A549 (cell line): ENCODE results near the gene STYK1. TPM values are rescaled to one million over a fixed set of nuclear protein-coding genes. Genes with fewer than 3 reads are reported as not detected.

ENCODE experiments used
- ATAC-seq, 2 experiments: fragments of 200-7000 bp in 1 of 2; fragments of >200 bp in 1 of 2; cut with Nextera tagmentation in 1 of 2; cut with Tn5 transposase in 1 of 2; 3 replicates each; pipeline versions ENCODE4 v1.8.0 to v1.9.1; 2018 to 2020; ENCODE audit warnings: mild to moderate bottlenecking in 1 of 2, moderate library complexity in 1 of 2
- CTCF ChIA-PET: fragments of 300-600 bp; sonication (Branson Sonifier 250); formaldehyde crosslinking; extraction: SDS; loops from one replicate; lab custom pipeline; 2021; ENCODE audit warnings: antibody characterized with exemption, inconsistent platforms; lab: Yijun Ruan, JAX
- POLR2A ChIA-PET: fragments of 350-600 bp; formaldehyde crosslinking; extraction: SDS; loops from one replicate; lab custom pipeline; 2021; ENCODE audit warnings: antibody characterized with exemption, inconsistent platforms; lab: Yijun Ruan, JAX
- DNase-seq, 2 experiments: peaks; one replicate each; pipeline versions ENCODE4 v3.0.0 to v3.0.0-alpha.2; 2011 to 2016; ENCODE audit warnings: low read depth in 1 of 2, low spot score in 1 of 2
- FAIRE-seq: peaks from 2 replicates; lab custom pipeline; 2011; peaks lifted over from hg19 to GRCh38; lab: Jason Lieb, UNC
- H3K27ac ChIP-seq, 2 experiments: fragments of >200 bp; sonication (Bioruptor Twin); formaldehyde crosslinking; 3 replicates each; pipeline ENCODE4 v1.5.1; 2016 to 2017
- H3K4me1 ChIP-seq: fragments of >200 bp; sonication (Bioruptor Twin); formaldehyde crosslinking; 3 replicates; pipeline ENCODE4 v1.6.1; 2016
- H3K4me2 ChIP-seq: fragments of >200 bp; sonication (Bioruptor Twin); formaldehyde crosslinking; 3 replicates; pipeline ENCODE4 v1.6.1; 2016
- H3K4me3 ChIP-seq: fragments of >200 bp; sonication (Bioruptor Twin); formaldehyde crosslinking; 3 replicates; pipeline ENCODE4 v1.5.1; 2016
- H3K9me3 ChIP-seq: fragments of >200 bp; sonication (Bioruptor Twin); formaldehyde crosslinking; 3 replicates; pipeline ENCODE4 v1.6.1; 2016
- CBX8 ChIP-seq: fragments of 200-600 bp; sonication (generic); IDR thresholded peaks from 2 replicates; pipeline ENCODE4 v1.6.1; 2016
- CHD2 ChIP-seq: fragments of 150-350 bp; IDR thresholded peaks from 2 replicates; pipeline ENCODE4 v1.6.1; 2014; ENCODE audit warnings: low read length; ENCODE audit not compliant: partially characterized antibody
- CHD4 ChIP-seq: fragments of 200-600 bp; sonication (generic); IDR thresholded peaks from 2 replicates; pipeline ENCODE4 v1.6.1; 2016; ENCODE audit warnings: antibody characterized with exemption, mild to moderate bottlenecking, borderline replicate concordance
- FOSB ChIP-seq: fragments of 250-450 bp; sonication (Bioruptor Pico); IDR thresholded peaks from 2 replicates; pipeline ENCODE4 v1.5.0; 2020; ENCODE audit warnings: mild to moderate bottlenecking, moderate library complexity
- FOSL2 ChIP-seq, 2 experiments: fragments of 450-650 bp in 1 of 2; fragments of >200 bp in 1 of 2; sonication (Bioruptor Twin) in 1 of 2; formaldehyde crosslinking; IDR thresholded peaks; 2 replicates each; pipeline versions ENCODE4 v1.5.0 to v1.6.1; 2016 to 2020; ENCODE audit warnings: mild to moderate bottlenecking in 1 of 2, moderate library complexity in 1 of 2
- FOXS1 ChIP-seq: fragments of 250-450 bp; sonication (Bioruptor Pico); IDR thresholded peaks from 2 replicates; pipeline ENCODE4 v1.5.0; 2020; ENCODE audit warnings: mild to moderate bottlenecking, moderate library complexity
- HEYL ChIP-seq: fragments of 250-450 bp; sonication (Bioruptor Pico); IDR thresholded peaks from 2 replicates; pipeline ENCODE4 v1.8.0; 2021; ENCODE audit warnings: mild to moderate bottlenecking, moderate library complexity
- HOXA7 ChIP-seq: fragments of 250-450 bp; sonication (Bioruptor Pico); IDR thresholded peaks from 2 replicates; pipeline ENCODE4 v1.5.0; 2020; ENCODE audit warnings: mild to moderate bottlenecking, moderate library complexity
- JUN ChIP-seq, 2 experiments: fragments of >200 bp; sonication (Bioruptor Twin); formaldehyde crosslinking; IDR thresholded peaks; 2 replicates in 1 of 2; 3 replicates in 1 of 2; pipeline ENCODE4 v1.6.1; 2016 to 2017
- KDM1A ChIP-seq: fragments of 200-600 bp; sonication (generic); IDR thresholded peaks from 2 replicates; pipeline ENCODE4 v1.6.1; 2016; ENCODE audit warnings: low read depth, mild to moderate bottlenecking
- NFE2L2 ChIP-seq: fragments of 150-350 bp; conservative IDR thresholded peaks from 2 replicates; pipeline ENCODE4 v1.6.1; 2014; ENCODE audit warnings: low read length
- NR3C1 ChIP-seq: fragments of >200 bp; sonication (Bioruptor Twin); formaldehyde crosslinking; IDR thresholded peaks from 3 replicates; pipeline ENCODE4 v1.6.1; 2017
- POLR2A ChIP-seq: IDR thresholded peaks from 2 replicates; pipeline ENCODE4 v1.6.1; 2012; ENCODE audit warnings: mild to moderate bottlenecking, low read length
- POLR2AphosphoS2 ChIP-seq: conservative IDR thresholded peaks from 2 replicates; pipeline ENCODE4 v1.6.1; 2012; ENCODE audit warnings: low read length, improper control_type of control experiment, inconsistent platforms
- RARB ChIP-seq: fragments of 250-450 bp; sonication (Bioruptor Pico); IDR thresholded peaks from 2 replicates; pipeline ENCODE4 v1.8.0; 2021; ENCODE audit warnings: mild to moderate bottlenecking, moderate library complexity
- SMC3 ChIP-seq: fragments of >200 bp; sonication (Bioruptor Twin); formaldehyde crosslinking; IDR thresholded peaks from 3 replicates; pipeline ENCODE4 v1.6.1; 2018; ENCODE audit warnings: inconsistent platforms
- TFCP2L1 ChIP-seq: fragments of 250-450 bp; sonication (Bioruptor Pico); IDR thresholded peaks from 2 replicates; pipeline ENCODE4 v1.5.0; 2021; ENCODE audit warnings: mild to moderate bottlenecking
- USF2 ChIP-seq: fragments of 450-650 bp; IDR thresholded peaks from 2 replicates; pipeline ENCODE4 v1.6.1; 2014; ENCODE audit warnings: antibody characterized with exemption
- ZSCAN20 ChIP-seq: fragments of 250-450 bp; sonication (Bioruptor Pico); IDR thresholded peaks from 2 replicates; pipeline ENCODE4 v1.8.0; 2022; ENCODE audit warnings: mild to moderate bottlenecking, moderate library complexity
- WGBS: methylation state at CpG from one replicate; pipeline ENCODE4 v1.1.6; 2017; ENCODE audit errors: missing lambda C conversion rate; 5-methylcytosine and 5-hydroxymethylcytosine counted together
- polyA plus RNA-seq, 4 experiments: library from polyadenylated mRNA; depleted of rRNA in 3 of 4; stranded (reverse); fragments of >200 nt; fragmentation: RNase III in 1 of 4; extraction: RNeasy Plus Mini Kit Qiagen cat#74134 plus additional on column Dnase treatment in 1 of 4; gene quantifications; 2 replicates in 3 of 4; 3 replicates in 1 of 4; pipeline ENCODE4 v1.2.3, GENCODE V29; 2011 to 2017
- TF ChIP-seq, protein P1 (sequence below): IDR thresholded peaks from 2 replicates; pipeline ENCODE4 v1.6.1; 2012
- TF ChIP-seq, protein P2 (sequence below): fragments of >200 bp; sonication (Bioruptor Twin); formaldehyde crosslinking; IDR thresholded peaks from 2 replicates; pipeline ENCODE4 v1.6.1; 2016

STYK1 gene
- polyA plus RNA-seq, 2 of the 4 experiments (the other 2 are of a cell fraction) = 0.32 to 0.56 TPM

DNA sequence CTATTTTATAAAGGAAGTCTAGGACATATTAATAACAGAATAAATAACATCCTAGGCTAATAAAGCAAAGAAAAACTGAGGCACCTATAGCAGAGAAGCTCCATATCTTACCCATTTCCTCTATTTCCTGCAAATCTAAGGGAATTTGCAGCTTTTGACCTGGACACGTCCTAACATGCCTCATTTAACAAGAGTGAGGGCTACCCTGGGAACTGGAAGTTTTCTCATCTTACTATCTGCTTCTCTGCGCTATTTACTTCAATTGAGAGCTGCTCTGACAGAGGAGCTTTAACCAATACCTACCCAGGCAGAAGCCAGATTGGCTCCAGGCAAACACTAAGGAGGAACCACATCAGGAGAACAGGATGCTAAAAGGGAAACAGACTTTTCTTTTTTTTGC is 43.6 kb upstream of the STYK1 start:
- H3K4me2 ChIP-seq = peak overlapping the region; percentile 80
- no peak for FAIRE-seq
- peaks cover 57% of the 10 kb centered on the region for H3K4me1 ChIP-seq
- H3K27ac ChIP-seq = peak overlapping the region; percentile 60 to 81
- 59% methylated on average over 2 of the region's 2 CpGs for WGBS
- peak overlapping the region; percentile 4; the same call in 2 of the 3 replicates for H3K4me3 ChIP-seq
- no peaks in the 10 kb centered on the region for H3K9me3 ChIP-seq
- no peak for DNase-seq
- TF ChIP-seq NR3C1 = no peak
- no peak for TF ChIP-seq KDM1A
- ChIA-PET CTCF (interaction anchor here (0.9 to 1.2 kb wide), 2 partner anchors 31 to 32 kb away, joined by 3 read pairs; no protein-coding TSS in a partner anchor), POLR2A (no interaction called here)
- ATAC-seq = no peak

GRCh38 chr12:10716704-10717315 is 43.0 kb upstream of the STYK1 start:
- CTCF ChIA-PET = interaction anchor here (0.9 kb wide), 1 partner anchor 33 kb away, joined by 3 read pairs; no protein-coding TSS in a partner anchor

GRCh38 chr12:10716277-10716676 is 42.4 kb upstream of the STYK1 start:
- WGBS = 77% methylated on average over 4 of the region's 4 CpGs
- Histone ChIP-seq H3K9me3 (no peaks in the 10 kb centered on the region), H3K4me1 (peaks cover 57% of the 10 kb centered on the region), H3K4me3 (no peak overlapping the region; the same call in 2 of the 3 replicates), H3K4me2 (peak overlapping the region; percentile 80), H3K27ac (peak overlapping the region; percentile 60 to 81)
- CTCF ChIA-PET = no interaction called here
- POLR2A ChIA-PET = no interaction called here
- FAIRE-seq (no peak), ATAC-seq (no peak), DNase-seq (no peak)
- TF ChIP-seq RARB (CRISPR knock-in tag) = 0 out of 2 replicates have a peak, but pooled peaks have one; percentile 35
- TF ChIP-seq TFCP2L1 = no peak

More at GRCh38 chr12:10716704-10717315, 43.0 kb upstream of the STYK1 start:
- Histone ChIP-seq H3K4me2 (peak overlapping the region; percentile 80), H3K4me1 (peaks cover 57% of the 10 kb centered on the region), H3K27ac (peak overlapping the region; percentile 60 to 81), H3K9me3 (no peaks in the 10 kb centered on the region), H3K4me3 (peak overlapping the region; percentile 4; the same call in 2 of the 3 replicates)
- FAIRE-seq (no peak), DNase-seq (peak; percentile 51 to 69), ATAC-seq (peak; percentile 75 to 80)
- POLR2A ChIA-PET = no interaction called here
- WGBS = 14% methylated on average over 6 of the region's 6 CpGs
- TF ChIP-seq JUN (IDR thresholded peaks at IDR 0.05) (0 out of 5 replicates have a peak, but pooled peaks of 1 of the 2 experiments have one; percentile 19), FOSL2 (IDR thresholded peaks at IDR 0.05) (no peak), FOSL2 (CRISPR knock-in tag; IDR thresholded peaks at IDR 0.05) (peak; percentile 80), CHD2 (no peak), KDM1A (no peak), NFE2L2 (no peak)
- TF ChIP-seq, protein P1, sequence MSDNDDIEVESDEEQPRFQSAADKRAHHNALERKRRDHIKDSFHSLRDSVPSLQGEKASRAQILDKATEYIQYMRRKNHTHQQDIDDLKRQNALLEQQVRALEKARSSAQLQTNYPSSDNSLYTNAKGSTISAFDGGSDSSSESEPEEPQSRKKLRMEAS = 0 out of 2 replicates have a peak, but pooled peaks have one; percentile 17

DNA sequence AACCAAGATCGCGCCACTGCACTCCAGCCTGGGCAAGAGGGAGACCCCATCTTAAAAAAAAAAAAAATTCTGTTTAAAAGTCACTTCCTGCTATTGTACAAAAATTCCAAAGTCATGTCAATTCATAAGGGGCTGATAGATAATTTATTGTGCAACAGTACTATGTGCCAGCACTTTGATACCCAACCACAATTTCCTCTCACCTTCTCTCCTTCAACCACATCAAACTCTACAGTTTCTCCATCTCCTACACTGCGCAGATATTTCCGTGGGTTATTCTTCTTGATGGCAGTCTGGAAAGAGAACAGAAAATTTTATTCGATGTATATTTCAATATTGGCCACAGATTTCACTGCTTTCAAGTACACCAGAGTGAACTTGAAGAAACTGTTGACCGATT is 41.6 kb upstream of the STYK1 start:
- TF ChIP-seq USF2 = no peak
- TF ChIP-seq SMC3 = no peak
- TF ChIP-seq CHD4 = no peak
- no peak for TF ChIP-seq CHD2
- no peak for TF ChIP-seq FOSB (CRISPR knock-in tag)
- TF ChIP-seq HOXA7 = no peak
- TF ChIP-seq POLR2A = no peak
- no peak for TF ChIP-seq CBX8
- TF ChIP-seq, protein P2, sequence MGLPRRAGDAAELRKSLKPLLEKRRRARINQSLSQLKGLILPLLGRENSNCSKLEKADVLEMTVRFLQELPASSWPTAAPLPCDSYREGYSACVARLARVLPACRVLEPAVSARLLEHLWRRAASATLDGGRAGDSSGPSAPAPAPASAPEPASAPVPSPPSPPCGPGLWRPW = no peak
- no peak for TF ChIP-seq HEYL
- no peak for TF ChIP-seq ZSCAN20 (CRISPR knock-in tag)
- no peak for TF ChIP-seq FOXS1 (CRISPR knock-in tag)
- TF ChIP-seq POLR2AphosphoS2 = no peak
- POLR2A ChIA-PET = no interaction called here
- ATAC-seq (no peak), FAIRE-seq (no peak), DNase-seq (no peak)
- H3K4me1 ChIP-seq = peaks cover 50% of the 10 kb centered on the region
- no peaks in the 10 kb centered on the region for H3K9me3 ChIP-seq
- 93% methylated on average over 6 of the region's 6 CpGs for WGBS
- no peak overlapping the region for H3K4me3 ChIP-seq
- CTCF ChIA-PET = no interaction called here
- H3K4me2 ChIP-seq = no peak overlapping the region; the same call in 2 of the 3 replicates
- H3K27ac ChIP-seq = no peak overlapping the region; a peak in 1 of 6 replicates
